Peyer's patch (tissue), 4 donors: ENCODE results near the gene FMO4. TPM values are rescaled to one million over a fixed set of nuclear protein-coding genes. Genes with fewer than 3 reads are reported as not detected.
"Not testable (repeated sequence)": the region's sequence is repeated elsewhere in the genome, so short reads cannot be mapped to it uniquely, and the experiment has no call there.

Experiments used
- DNase-seq, 3 donors: peaks; one replicate each; pipeline ENCODE4 v3.0.0-alpha.2; 2017 to 2019
- H3K27ac ChIP-seq, 4 donors: fragments of 200-600 bp; sonication (generic); one replicate each; pipeline ENCODE4 v1.5.1; 2016 to 2019
- H3K27me3 ChIP-seq, 2 donors: fragments of 200-600 bp; sonication (generic); one replicate each; pipeline ENCODE4 v1.5.1; 2019
- H3K36me3 ChIP-seq, 3 donors: fragments of 200-600 bp; sonication (generic); one replicate each; pipeline ENCODE4 v1.5.1; 2016 to 2019
- H3K4me1 ChIP-seq, 4 donors: fragments of 200-600 bp; sonication (generic); one replicate each; pipeline ENCODE4 v1.5.1; 2016 to 2019
- H3K4me3 ChIP-seq, 4 donors: fragments of 200-600 bp; sonication (generic); 1 replicate in 3 of 4; 2 replicates in 1 of 4; pipeline ENCODE4 v1.5.1; 2016 to 2019; ENCODE audit warnings: mild to moderate bottlenecking in 1 of 4
- H3K9me3 ChIP-seq, 4 donors: fragments of 200-600 bp; sonication (generic); one replicate each; pipeline ENCODE4 v1.5.1; 2016 to 2019; ENCODE audit warnings: mild to moderate bottlenecking in 1 of 4
- CTCF ChIP-seq, 6 experiments: fragments of 450-650 bp in 4 of 6; fragments of 200-600 bp in 2 of 6; sonication (generic) in 1 of 6; IDR thresholded peaks; one replicate each; pipeline ENCODE4 v1.5.1; 2017 to 2019; ENCODE audit warnings: antibody characterized with exemption in 6 of 6, mild to moderate bottlenecking in 3 of 6, moderate library complexity in 1 of 6
- POLR2A ChIP-seq, 2 donors: fragments of 450-650 bp; IDR thresholded peaks; one replicate each; pipeline ENCODE4 v1.5.1; 2017; ENCODE audit warnings: antibody characterized with exemption in 2 of 2, mild to moderate bottlenecking in 2 of 2, moderate library complexity in 2 of 2
- small RNA-seq, 2 donors: library from RNA; depleted of rRNA; stranded (forward); fragments of <200 nt; gene quantifications; one replicate each; pipeline ENCODE3, GENCODE V24; 2016
- total RNA-seq, 4 donors: library from RNA; depleted of rRNA; stranded (reverse); fragments of >200 nt; gene quantifications; one replicate each; pipeline ENCODE4 v1.1.0, GENCODE V29; 2016

The FMO4 gene
- total RNA-seq, 4 donors from 2014 or later: 9.9 to 33.8 (median 23.1) TPM

- Histone ChIP-seq H3K27ac (no peak overlapping the region), H3K4me1 (no peaks in the 10 kb centered on the region), H3K9me3 (peaks cover 0 to 7% (median 0%) of the 10 kb centered on the region in 4 donors), H3K4me3 (no peak overlapping the region), H3K36me3 (no peaks in the 10 kb centered on the region), H3K27me3 (no peaks in the 10 kb centered on the region)
- TF ChIP-seq CTCF (IDR thresholded peaks at IDR 0.05): no peak
- TF ChIP-seq POLR2A (IDR thresholded peaks at IDR 0.05): no peak
- DNase-seq: no peak
These were observed 65.9 kb downstream of the FMO4 start for GRCh38 chr1:171379846-171380245.

DNA sequence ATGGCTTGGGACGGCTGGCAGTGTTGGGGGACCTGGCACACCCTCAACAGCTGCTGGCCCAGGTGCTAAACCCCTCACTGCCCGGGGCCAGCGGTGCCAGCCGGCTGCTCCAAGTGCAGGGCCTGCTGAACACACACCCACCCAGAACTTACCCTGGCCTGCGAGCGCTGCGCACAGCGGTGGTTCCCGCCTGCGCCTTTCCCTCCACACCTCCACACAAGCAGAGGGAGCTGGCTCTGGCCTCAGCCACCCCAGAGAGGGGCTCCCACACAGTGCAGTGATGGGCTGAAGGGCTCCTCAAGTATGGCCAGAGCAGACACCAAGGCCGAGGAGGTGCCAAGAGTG lies 67.9 kb downstream of the FMO4 start:
- DNase-seq: no peak
- Histone ChIP-seq H3K36me3 (no peaks in the 10 kb centered on the region), H3K9me3 (peaks cover 0 to 7% (median 0%) of the 10 kb centered on the region in 4 donors), H3K27me3 (no peaks in the 10 kb centered on the region), H3K4me3 (no peak overlapping the region), H3K27ac (no peak overlapping the region), H3K4me1 (no peaks in the 10 kb centered on the region)
- TF ChIP-seq POLR2A (IDR thresholded peaks at IDR 0.05): no peak
- TF ChIP-seq CTCF (IDR thresholded peaks at IDR 0.05): no peak

- no peak overlapping the region for H3K27ac ChIP-seq
- H3K36me3 ChIP-seq: no peaks in the 10 kb centered on the region
- H3K4me3 ChIP-seq: no peak overlapping the region
- no peaks in the 10 kb centered on the region for H3K4me1 ChIP-seq
- H3K9me3 ChIP-seq: peaks cover 0 to 7% (median 0%) of the 10 kb centered on the region in 4 donors
- no peak for TF ChIP-seq POLR2A (IDR thresholded peaks at IDR 0.05)
- TF ChIP-seq CTCF (IDR thresholded peaks at IDR 0.05): no peak
- H3K27me3 ChIP-seq: no peaks in the 10 kb centered on the region
- no peak for DNase-seq
These were observed 70.5 kb downstream of the FMO4 start for GRCh38 chr1:171384496-171384895.

GRCh38 chr1:171389171-171389570 lies 75.2 kb downstream of the FMO4 start:
- no peak for DNase-seq
- Histone ChIP-seq H3K36me3 (no peaks in the 10 kb centered on the region), H3K4me1 (no peaks in the 10 kb centered on the region), H3K27me3 (no peaks in the 10 kb centered on the region), H3K9me3 (no peaks in the 10 kb centered on the region), H3K27ac (no peak overlapping the region), H3K4me3 (no peak overlapping the region)
- TF ChIP-seq POLR2A (IDR thresholded peaks at IDR 0.05) (no peak), CTCF (IDR thresholded peaks at IDR 0.05) (no peak)

GRCh38 chr1:171390740-171391139 lies 76.8 kb downstream of the FMO4 start:
- not testable (repeated sequence) for H3K4me3 ChIP-seq, H3K27me3 ChIP-seq, H3K9me3 ChIP-seq, DNase-seq, H3K27ac ChIP-seq, H3K4me1 ChIP-seq, H3K36me3 ChIP-seq

Small RNAs within 50 kb of the gene (small RNA-seq; reads per million reads assigned to genes)
- gene SRP14P4: 0 reads per million in 2 donors

Other genes starting within 250 kb of the FMO4 start
- 10 to 100 TPM in 1 of 4 donors, 1 to 10 TPM in 1, not detected in 2; 3.2 to 14.0 TPM for gene FMO3, start 223.3 kb upstream of the FMO4 start, total RNA-seq
- gene FMO2, start 128.9 kb upstream of the FMO4 start, total RNA-seq: 1 to 10 TPM; 1.4 to 7.2 (median 4.1) TPM
- 10 to 100 TPM; 13.2 to 59.9 (median 36.2) TPM for gene FMO1, start 65.7 kb upstream of the FMO4 start, total RNA-seq
- gene PRRC2C, start 171.3 kb downstream of the FMO4 start, total RNA-seq: 100 to 1,000 TPM in 3 of 4 donors, 10 to 100 TPM in 1; 94.4 to 233 (median 125) TPM